Measurements from ENCODE around the gene APOE. TPM values are rescaled to one million over a fixed set of nuclear protein-coding genes. Genes with fewer than 3 reads are reported as not detected.
A peak's percentile ranks its signal among the peaks of the same experiment; 100 is the strongest.

Gene APOE
- total and polyA plus RNA-seq, 9 of the 15 experiments (the other 6 are each of a cell fraction or from before 2014, with no cell fraction given), result 0.14 to 180 (median 58.1) TPM; not detected in 1

GRCh38 chr19:44954278-44954648 is 48.7 kb downstream of the APOE start:
- Histone ChIP-seq H3K27ac (ENCODE audit: extremely low read depth, low read depth, low read length) (peak overlapping the region; percentile 90), H3K4me2 (ENCODE audit: insufficient read depth, low read length) (peak overlapping the region; percentile 90), H3K79me2 (ENCODE audit: control insufficient read depth, insufficient read depth, low read length) (peaks cover 50% of the 10 kb centered on the region), H3K27me3 (ENCODE audit: control insufficient read depth in 2 of 2, insufficient read depth in 2 of 2, low read length in 2 of 2) (no peaks in the 10 kb centered on the region), H3K9ac (ENCODE audit: insufficient read depth in 1 of 2, low read depth in 2 of 2, low read length in 2 of 2) (peak overlapping the region; percentile 86 to 89), H3K9me1 (ENCODE audit: control insufficient read depth, insufficient read depth, low read length) (peaks cover 4% of the 10 kb centered on the region), H4K20me1 (replicated peaks; ENCODE audit: control insufficient read depth, insufficient read depth, low read length) (peaks cover 13% of the 10 kb centered on the region; the same call in 1 of the 2 replicates), H2AFZ (ENCODE audit: low read depth, low read length) (peak overlapping the region; percentile 92), H3K4me3 (peak overlapping the region; percentile 100), H3K9me3 (replicated peaks; ENCODE audit: control insufficient read depth, insufficient read depth, low read depth, low read length) (no peaks in the 10 kb centered on the region), H3K36me3 (ENCODE audit: control insufficient read depth, insufficient read depth, low read length) (peaks cover 15% of the 10 kb centered on the region; the same call in 2 of the 3 replicates), H3K4me1 (replicated peaks in 1 of 2; ENCODE audit: control insufficient read depth in 2 of 2, insufficient read depth in 2 of 2, low read length in 2 of 2) (peaks cover 16 to 31% of the 10 kb centered on the region in 2 experiments; a peak in 4 of 5 replicates)
- 21% methylated on average over 12 of the region's 13 CpGs for whole genome bisulfite sequencing (ENCODE audit: insufficient coverage, low coverage, missing lambda C conversion rate)
- POLR2A ChIA-PET, result interaction anchor here (0.6 to 1.6 kb wide), 11 partner anchors 10 to 1790 kb away, joined by 3 to 8 read pairs (median 4); partner anchors contain the start of genes APOE and TRAPPC6A
- ATAC-seq (no peak), DNase-seq (ENCODE audit: extremely low read depth in 1 of 4, low spot score in 3 of 4) (peak in 1 of 4 experiments; percentile 16), FAIRE-seq (no peak)
- no TSS peak for BruUV-seq (replicated peaks)
- intact Hi-C loops (cut with micrococcal nuclease), result no loop called here
- CTCF ChIA-PET (ENCODE audit: low intra/inter-chr PET ratio), result no interaction called here
- in situ Hi-C loops (cut with MboI), result loop anchor here (5.0 kb wide), 1 partner anchor 42 kb away; the partner anchor contains the start of gene APOC1
- TF ChIP-seq ZEB2 (IDR thresholded peaks at IDR 0.05), result no peak
- TF ChIP-seq CHD2 (IDR thresholded peaks at IDR 0.05; ENCODE audit: low read depth, low read length), result no peak
- TF ChIP-seq TSHZ1 (CRISPR knock-in tag; IDR thresholded peaks at IDR 0.05), result no peak
- TF ChIP-seq, protein P1, sequence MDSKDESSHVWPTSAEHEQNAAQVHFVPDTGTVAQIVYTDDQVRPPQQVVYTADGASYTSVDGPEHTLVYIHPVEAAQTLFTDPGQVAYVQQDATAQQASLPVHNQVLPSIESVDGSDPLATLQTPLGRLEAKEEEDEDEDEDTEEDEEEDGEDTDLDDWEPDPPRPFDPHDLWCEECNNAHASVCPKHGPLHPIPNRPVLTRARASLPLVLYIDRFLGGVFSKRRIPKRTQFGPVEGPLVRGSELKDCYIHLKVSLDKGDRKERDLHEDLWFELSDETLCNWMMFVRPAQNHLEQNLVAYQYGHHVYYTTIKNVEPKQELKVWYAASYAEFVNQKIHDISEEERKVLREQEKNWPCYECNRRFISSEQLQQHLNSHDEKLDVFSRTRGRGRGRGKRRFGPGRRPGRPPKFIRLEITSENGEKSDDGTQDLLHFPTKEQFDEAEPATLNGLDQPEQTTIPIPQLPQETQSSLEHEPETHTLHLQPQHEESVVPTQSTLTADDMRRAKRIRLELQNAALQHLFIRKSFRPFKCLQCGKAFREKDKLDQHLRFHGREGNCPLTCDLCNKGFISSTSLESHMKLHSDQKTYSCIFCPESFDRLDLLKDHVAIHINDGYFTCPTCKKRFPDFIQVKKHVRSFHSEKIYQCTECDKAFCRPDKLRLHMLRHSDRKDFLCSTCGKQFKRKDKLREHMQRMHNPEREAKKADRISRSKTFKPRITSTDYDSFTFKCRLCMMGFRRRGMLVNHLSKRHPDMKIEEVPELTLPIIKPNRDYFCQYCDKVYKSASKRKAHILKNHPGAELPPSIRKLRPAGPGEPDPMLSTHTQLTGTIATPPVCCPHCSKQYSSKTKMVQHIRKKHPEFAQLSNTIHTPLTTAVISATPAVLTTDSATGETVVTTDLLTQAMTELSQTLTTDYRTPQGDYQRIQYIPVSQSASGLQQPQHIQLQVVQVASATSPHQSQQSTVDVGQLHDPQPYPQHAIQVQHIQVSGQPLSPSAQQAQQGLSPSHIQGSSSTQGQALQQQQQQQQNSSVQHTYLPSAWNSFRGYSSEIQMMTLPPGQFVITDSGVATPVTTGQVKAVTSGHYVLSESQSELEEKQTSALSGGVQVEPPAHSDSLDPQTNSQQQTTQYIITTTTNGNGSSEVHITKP (IDR thresholded peaks at IDR 0.05; ENCODE audit: partially characterized antibody), result peak; percentile 89
- no peak for TF ChIP-seq ZNF551 (CRISPR knock-in tag; IDR thresholded peaks at IDR 0.05)
- TF ChIP-seq E2F1 (CRISPR knock-in tag; IDR thresholded peaks at IDR 0.05), result no peak
- TF ChIP-seq, protein P2, sequence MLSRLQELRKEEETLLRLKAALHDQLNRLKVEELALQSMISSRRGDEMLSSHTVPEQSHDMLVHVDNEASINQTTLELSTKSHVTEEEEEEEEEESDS (CRISPR knock-in tag; IDR thresholded peaks at IDR 0.05), result no peak
- no peak for TF ChIP-seq EWSR1 (IDR thresholded peaks at IDR 0.05; ENCODE audit: borderline replicate concordance, low read depth, partially characterized antibody)
- TF ChIP-seq BMI1 (IDR thresholded peaks at IDR 0.05; ENCODE audit: low read length), result no peak
- no peak for TF ChIP-seq EGR1 (conservative IDR thresholded peaks at IDR 0.05)
- TF ChIP-seq ETS1 (conservative IDR thresholded peaks at IDR 0.05; ENCODE audit: control insufficient read depth, low read depth, low read length), result no peak
